Nephron (organoid): ENCODE results near the gene MRPS9.

Source experiments
- H3K27ac Mint-ChIP-seq, 3 experiments: 2 replicates each; pipeline ENCODE4 v1.8.0; 2020; ENCODE audit warnings: mixed read lengths in 3 of 3, mild to moderate bottlenecking in 2 of 3, moderate library complexity in 1 of 3
- H3K27me3 Mint-ChIP-seq: 2 replicates; pipeline ENCODE4 v1.8.0; 2021; ENCODE audit warnings: low read depth, mild to moderate bottlenecking, moderate library complexity, mixed read lengths
- H3K36me3 Mint-ChIP-seq: 2 replicates; pipeline ENCODE4 v1.8.0; 2020; ENCODE audit warnings: low read depth, mixed read lengths
- H3K4me1 Mint-ChIP-seq: 2 replicates; pipeline ENCODE4 v1.8.0; 2020; ENCODE audit warnings: mixed read lengths
- H3K4me3 Mint-ChIP-seq, 3 experiments: 2 replicates each; pipeline ENCODE4 v1.8.0; 2020; ENCODE audit warnings: mild to moderate bottlenecking in 3 of 3, mixed read lengths in 3 of 3, moderate library complexity in 2 of 3
- H3K9me3 Mint-ChIP-seq: 2 replicates; pipeline ENCODE4 v1.8.0; 2020; ENCODE audit warnings: mixed read lengths
- TF ChIP-seq, protein P1 (sequence below), 3 experiments: fragments of 200-600 bp; sonication (generic); IDR thresholded peaks; one replicate each; pipeline ENCODE4 v1.5.0; 2021; ENCODE audit warnings: antibody characterized with exemption in 3 of 3; ENCODE audit not compliant: unreplicated experiment in 3 of 3

The MRPS9 gene

GRCh38 chr2:105142239-105142638 lies 104.4 kb downstream of the MRPS9 start:
- no peaks in the 10 kb centered on the region for H3K36me3 Mint-ChIP-seq
- TF ChIP-seq, protein P1, sequence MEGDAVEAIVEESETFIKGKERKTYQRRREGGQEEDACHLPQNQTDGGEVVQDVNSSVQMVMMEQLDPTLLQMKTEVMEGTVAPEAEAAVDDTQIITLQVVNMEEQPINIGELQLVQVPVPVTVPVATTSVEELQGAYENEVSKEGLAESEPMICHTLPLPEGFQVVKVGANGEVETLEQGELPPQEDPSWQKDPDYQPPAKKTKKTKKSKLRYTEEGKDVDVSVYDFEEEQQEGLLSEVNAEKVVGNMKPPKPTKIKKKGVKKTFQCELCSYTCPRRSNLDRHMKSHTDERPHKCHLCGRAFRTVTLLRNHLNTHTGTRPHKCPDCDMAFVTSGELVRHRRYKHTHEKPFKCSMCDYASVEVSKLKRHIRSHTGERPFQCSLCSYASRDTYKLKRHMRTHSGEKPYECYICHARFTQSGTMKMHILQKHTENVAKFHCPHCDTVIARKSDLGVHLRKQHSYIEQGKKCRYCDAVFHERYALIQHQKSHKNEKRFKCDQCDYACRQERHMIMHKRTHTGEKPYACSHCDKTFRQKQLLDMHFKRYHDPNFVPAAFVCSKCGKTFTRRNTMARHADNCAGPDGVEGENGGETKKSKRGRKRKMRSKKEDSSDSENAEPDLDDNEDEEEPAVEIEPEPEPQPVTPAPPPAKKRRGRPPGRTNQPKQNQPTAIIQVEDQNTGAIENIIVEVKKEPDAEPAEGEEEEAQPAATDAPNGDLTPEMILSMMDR (IDR thresholded peaks at IDR 0.05; ENCODE audit: unreplicated experiment in 3 of 3) = no peak
- peaks cover 15% of the 10 kb centered on the region for H3K4me1 Mint-ChIP-seq
- peak overlapping the region in 2 of 3 experiments; percentile 58 to 84 for H3K4me3 Mint-ChIP-seq
- H3K9me3 Mint-ChIP-seq = no peaks in the 10 kb centered on the region
- H3K27me3 Mint-ChIP-seq = peaks cover 23% of the 10 kb centered on the region
- H3K27ac Mint-ChIP-seq = no peak overlapping the region

DNA sequence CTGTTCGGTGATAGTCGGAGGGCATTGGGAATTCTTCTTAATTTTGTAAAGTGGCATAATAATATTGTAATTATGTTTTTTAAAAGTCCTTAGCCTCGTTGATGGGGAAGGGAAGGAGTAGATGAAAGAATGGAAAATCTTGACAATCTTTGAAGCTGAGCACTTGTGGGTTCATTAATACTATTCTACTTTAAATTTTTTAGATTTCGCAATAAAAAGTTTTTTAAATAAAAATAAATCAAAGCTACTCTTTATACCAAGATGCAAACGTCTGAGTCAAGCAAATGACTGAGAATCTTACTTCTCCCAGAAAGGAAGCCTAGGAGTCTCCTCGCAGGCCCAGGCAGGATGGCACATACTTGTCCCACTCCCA lies 105.2 kb downstream of the MRPS9 start:
- Mint-ChIP-seq H3K27ac (no peak overlapping the region), H3K4me1 (peaks cover 15% of the 10 kb centered on the region), H3K9me3 (no peaks in the 10 kb centered on the region), H3K27me3 (peaks cover 28% of the 10 kb centered on the region), H3K4me3 (peak overlapping the region; percentile 86 to 88 (median 87)), H3K36me3 (no peaks in the 10 kb centered on the region)
- TF ChIP-seq, protein P1 (IDR thresholded peaks at IDR 0.05; ENCODE audit: unreplicated experiment in 3 of 3) = no peak

GRCh38 chr2:105143467-105144151 lies 105.7 kb downstream of the MRPS9 start:
- no peaks in the 10 kb centered on the region for H3K9me3 Mint-ChIP-seq
- TF ChIP-seq, protein P1 (IDR thresholded peaks at IDR 0.05; ENCODE audit: unreplicated experiment in 3 of 3) = no peak
- H3K4me1 Mint-ChIP-seq = peaks cover 15% of the 10 kb centered on the region
- peak overlapping the region; percentile 86 to 88 (median 87) for H3K4me3 Mint-ChIP-seq
- H3K27ac Mint-ChIP-seq = no peak overlapping the region
- no peaks in the 10 kb centered on the region for H3K36me3 Mint-ChIP-seq
- H3K27me3 Mint-ChIP-seq = peaks cover 28% of the 10 kb centered on the region

DNA sequence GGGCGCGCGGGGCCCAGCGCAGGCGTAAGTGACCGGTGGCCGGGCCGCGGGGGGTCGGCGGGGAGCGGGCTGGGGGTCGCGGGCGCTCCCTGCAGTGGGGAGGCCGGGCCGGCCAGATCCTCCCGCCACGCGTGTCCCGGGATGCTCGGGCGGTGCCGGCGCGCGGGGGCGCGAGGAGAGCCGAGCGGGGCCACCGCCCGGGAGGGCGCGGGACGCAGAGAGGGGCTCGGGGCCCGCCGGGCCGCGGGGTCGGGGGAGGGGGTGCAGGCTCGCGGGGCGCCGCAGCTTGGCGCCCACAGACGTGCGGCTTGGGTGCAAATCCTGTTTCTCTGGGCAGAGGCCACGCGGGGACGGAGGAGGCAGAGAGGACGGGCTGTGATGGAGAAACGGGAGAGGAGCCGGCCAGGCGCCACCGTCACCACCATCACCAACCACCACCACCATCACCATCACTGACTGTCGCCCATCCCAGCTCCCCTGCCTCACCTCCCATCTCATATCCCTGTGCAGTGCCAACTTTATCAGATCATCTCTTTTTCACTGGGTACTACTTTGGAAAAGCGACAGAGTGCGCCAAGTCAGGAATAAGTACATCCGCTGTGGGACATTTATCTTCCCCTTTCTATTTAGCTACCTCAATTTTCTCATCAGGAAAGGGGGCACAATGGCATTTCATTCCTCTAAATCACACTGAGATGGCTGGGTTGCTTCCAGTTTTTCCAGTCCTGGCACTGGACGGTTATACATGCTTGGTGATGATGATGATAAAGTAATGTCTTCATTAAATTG lies 106.5 kb downstream of the MRPS9 start:
- TF ChIP-seq, protein P1 (IDR thresholded peaks at IDR 0.05; ENCODE audit: unreplicated experiment in 3 of 3) = no peak
- Mint-ChIP-seq H3K4me1 (peaks cover 15% of the 10 kb centered on the region), H3K4me3 (peak overlapping the region; percentile 85 to 93 (median 92)), H3K27ac (peak overlapping the region in 2 of 3 experiments; percentile 23 to 54), H3K36me3 (peaks cover 4% of the 10 kb centered on the region), H3K9me3 (no peaks in the 10 kb centered on the region), H3K27me3 (peaks cover 28% of the 10 kb centered on the region)

GRCh38 chr2:105144941-105145300 lies 107.1 kb downstream of the MRPS9 start:
- H3K4me1 Mint-ChIP-seq = peaks cover 11% of the 10 kb centered on the region
- H3K4me3 Mint-ChIP-seq = peak overlapping the region; percentile 85 to 93 (median 92)
- H3K27me3 Mint-ChIP-seq = peaks cover 28% of the 10 kb centered on the region
- no peaks in the 10 kb centered on the region for H3K9me3 Mint-ChIP-seq
- peaks cover 5% of the 10 kb centered on the region for H3K36me3 Mint-ChIP-seq
- H3K27ac Mint-ChIP-seq = peak overlapping the region in 2 of 3 experiments; percentile 23 to 54
- TF ChIP-seq, protein P1 (IDR thresholded peaks at IDR 0.05; ENCODE audit: unreplicated experiment in 3 of 3) = no peak
